GM23338 (cell line): Measurements from ENCODE around the gene PLPPR2.

Source experiments
- POLR2AphosphoS5 ChIP-seq: IDR thresholded peaks from 2 replicates; pipeline ENCODE4 v1.6.1; 2016; ENCODE audit warnings: antibody characterized with exemption, low read depth
- TF ChIP-seq, protein P1 (sequence below), 2 experiments: fragments of 200-600 bp in 1 of 2; sonication (generic) in 1 of 2; conservative IDR thresholded peaks; 2 replicates each; pipeline versions ENCODE4 v1.5.1 to v1.6.1; 2016 to 2017; ENCODE audit warnings: antibody characterized with exemption in 2 of 2, low read depth in 2 of 2, mild to moderate bottlenecking in 2 of 2, moderate library complexity in 1 of 2

DNA sequence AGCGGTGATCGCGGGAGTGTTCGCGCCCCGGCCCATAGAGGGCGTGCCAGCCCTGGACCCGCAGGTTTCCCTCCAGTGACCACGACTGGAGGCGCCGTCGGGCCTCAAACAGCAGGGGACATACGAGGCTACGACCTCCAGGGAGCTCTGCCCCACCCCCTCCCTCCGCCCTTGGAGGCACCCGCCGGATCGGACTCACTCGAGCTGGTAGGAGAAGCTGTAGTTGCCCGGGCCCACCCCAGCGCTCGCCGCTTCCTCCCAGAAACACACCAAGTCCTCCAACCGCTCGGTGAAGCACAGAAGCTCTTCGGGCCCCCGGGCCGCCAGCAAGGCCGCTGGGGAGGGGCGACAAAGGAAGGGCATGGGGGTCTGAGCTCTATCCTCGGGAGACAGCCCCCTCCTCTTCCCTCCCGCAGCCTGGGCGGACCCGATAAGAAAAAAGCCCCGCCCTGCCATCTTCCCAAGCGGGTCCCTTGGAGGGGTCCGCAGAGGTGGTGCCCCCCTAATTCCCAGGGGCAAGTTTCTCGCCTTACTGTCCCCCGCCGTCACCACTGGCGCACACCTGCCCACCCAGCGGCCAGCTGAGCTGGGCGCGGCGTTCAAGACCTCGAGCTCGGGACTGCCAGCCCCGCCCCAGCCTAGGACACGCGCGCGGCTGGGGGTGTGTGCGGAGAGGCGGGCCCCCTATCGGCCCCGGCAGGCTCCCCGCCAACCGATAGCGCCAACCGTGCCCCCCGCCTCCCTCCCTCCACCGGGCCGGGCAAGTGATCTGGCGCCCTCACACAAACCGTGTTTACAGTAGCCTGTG, 27.9 kb downstream of the PLPPR2 start:
- TF ChIP-seq, protein P1, sequence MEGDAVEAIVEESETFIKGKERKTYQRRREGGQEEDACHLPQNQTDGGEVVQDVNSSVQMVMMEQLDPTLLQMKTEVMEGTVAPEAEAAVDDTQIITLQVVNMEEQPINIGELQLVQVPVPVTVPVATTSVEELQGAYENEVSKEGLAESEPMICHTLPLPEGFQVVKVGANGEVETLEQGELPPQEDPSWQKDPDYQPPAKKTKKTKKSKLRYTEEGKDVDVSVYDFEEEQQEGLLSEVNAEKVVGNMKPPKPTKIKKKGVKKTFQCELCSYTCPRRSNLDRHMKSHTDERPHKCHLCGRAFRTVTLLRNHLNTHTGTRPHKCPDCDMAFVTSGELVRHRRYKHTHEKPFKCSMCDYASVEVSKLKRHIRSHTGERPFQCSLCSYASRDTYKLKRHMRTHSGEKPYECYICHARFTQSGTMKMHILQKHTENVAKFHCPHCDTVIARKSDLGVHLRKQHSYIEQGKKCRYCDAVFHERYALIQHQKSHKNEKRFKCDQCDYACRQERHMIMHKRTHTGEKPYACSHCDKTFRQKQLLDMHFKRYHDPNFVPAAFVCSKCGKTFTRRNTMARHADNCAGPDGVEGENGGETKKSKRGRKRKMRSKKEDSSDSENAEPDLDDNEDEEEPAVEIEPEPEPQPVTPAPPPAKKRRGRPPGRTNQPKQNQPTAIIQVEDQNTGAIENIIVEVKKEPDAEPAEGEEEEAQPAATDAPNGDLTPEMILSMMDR (conservative IDR thresholded peaks at IDR 0.05; ENCODE audit: low read depth in 2 of 2) = peak; percentile 81 to 91
- TF ChIP-seq POLR2AphosphoS5 = no peak
